Kidney (tissue), 14 donors: Measurements from ENCODE around the gene MARCO. TPM values are rescaled to one million over a fixed set of nuclear protein-coding genes. Genes with fewer than 3 reads are reported as not detected.

Source experiments
- DNase-seq, 5 donors: peaks; one replicate each; pipeline ENCODE4 v3.0.0-alpha.2; 2013 to 2020
- FAIRE-seq: peaks from 2 replicates; lab custom pipeline; 2012; peaks lifted over from hg19 to GRCh38; lab: Jason Lieb, UNC
- H3K27ac ChIP-seq, 2 donors: one replicate each; pipeline ENCODE4 v1.7.0; 2013; ENCODE audit warnings: low read depth in 2 of 2, low read length in 2 of 2, inconsistent platforms in 1 of 2
- H3K27me3 ChIP-seq: one replicate; pipeline ENCODE4 v1.7.1; 2013; ENCODE audit warnings: low read length, inconsistent platforms; ENCODE audit not compliant: control insufficient read depth, insufficient read depth
- H3K36me3 ChIP-seq, 3 donors: one replicate each; pipeline versions ENCODE4 v1.7.0 to v1.7.1; 2013; ENCODE audit warnings: low read length in 3 of 3, control low read depth in 1 of 3, inconsistent platforms in 1 of 3; ENCODE audit not compliant: insufficient read depth in 3 of 3, control insufficient read depth in 2 of 3
- H3K4me1 ChIP-seq, 3 donors: one replicate each; pipeline versions ENCODE4 v1.7.0 to v1.7.1; 2013; ENCODE audit warnings: low read length in 3 of 3, inconsistent platforms in 1 of 3, low read depth in 1 of 3; ENCODE audit not compliant: control insufficient read depth in 2 of 3, insufficient read depth in 2 of 3
- H3K4me3 ChIP-seq, 3 donors: one replicate each; pipeline versions ENCODE4 v1.7.0 to v1.8.1; 2013; ENCODE audit warnings: low read length in 3 of 3, control low read depth in 1 of 3, inconsistent platforms in 1 of 3
- H3K9ac ChIP-seq, 3 donors: one replicate each; pipeline versions ENCODE4 v1.7.0 to v1.7.1; 2013; ENCODE audit warnings: low read length in 3 of 3, control low read depth in 1 of 3, inconsistent platforms in 1 of 3
- H3K9me3 ChIP-seq, 3 donors: one replicate each; pipeline versions ENCODE4 v1.7.0 to v1.7.1; 2013; ENCODE audit warnings: low read length in 3 of 3, control low read depth in 1 of 3, inconsistent platforms in 1 of 3; ENCODE audit not compliant: control insufficient read depth in 2 of 3, insufficient read depth in 1 of 3
- intact Hi-C: fragments of 100-400 bp; cut with DNase I; formaldehyde crosslinking; loops from one replicate; pipeline ENCODE4 v1.11.1; 2022
- polyA plus RNA-seq: library from polyadenylated mRNA; stranded (reverse); fragments of 350-450 nt; fragmentation: Illumina TruSeq; extraction: RNeasy Lipid Tissue Mini Kit (QIAGEN cat#74804); gene quantifications from one replicate; pipeline ENCODE4 v1.2.3, GENCODE V29; 2014; ENCODE audit warnings: low read depth, low replicate concordance; ENCODE audit not compliant: insufficient read depth
- total RNA-seq: library from RNA; stranded (reverse); fragmentation: NEBNext Ultra II Directional; extraction: Animal tissue kit (Norgen Biotek cat#: 25700); gene quantifications from one replicate; pipeline ENCODE4 v1.2.1, GENCODE V29; 2021
- TF ChIP-seq, protein P1 (sequence below): IDR thresholded peaks from 3 replicates; pipeline ENCODE4 v1.5.1; 2012; ENCODE audit warnings: mild to moderate bottlenecking, moderate library complexity, borderline replicate concordance; ENCODE audit not compliant: insufficient read depth; ENCODE audit errors: extremely low read depth
- donor health status: control.
- donor health status: control.
- donor health status: control.
- donor health status: control.
- donor health status: control.
- donor health status: DM: yes; HTN: yes; CAD: no.
- donor health status: Normal renal cell carcinoma (clear cell type).

MARCO gene
- total and polyA plus RNA-seq, 2 donors from 2014 or later = 0.65 to 4.6 TPM

GRCh38 chr2:118906186-118906585 lies 35.8 kb upstream of the MARCO start:
- no peaks in the 10 kb centered on the region for H3K36me3 ChIP-seq
- FAIRE-seq (no peak), DNase-seq (no peak)
- no peak overlapping the region for H3K4me3 ChIP-seq
- H3K9me3 ChIP-seq = no peaks in the 10 kb centered on the region
- TF ChIP-seq, protein P1, sequence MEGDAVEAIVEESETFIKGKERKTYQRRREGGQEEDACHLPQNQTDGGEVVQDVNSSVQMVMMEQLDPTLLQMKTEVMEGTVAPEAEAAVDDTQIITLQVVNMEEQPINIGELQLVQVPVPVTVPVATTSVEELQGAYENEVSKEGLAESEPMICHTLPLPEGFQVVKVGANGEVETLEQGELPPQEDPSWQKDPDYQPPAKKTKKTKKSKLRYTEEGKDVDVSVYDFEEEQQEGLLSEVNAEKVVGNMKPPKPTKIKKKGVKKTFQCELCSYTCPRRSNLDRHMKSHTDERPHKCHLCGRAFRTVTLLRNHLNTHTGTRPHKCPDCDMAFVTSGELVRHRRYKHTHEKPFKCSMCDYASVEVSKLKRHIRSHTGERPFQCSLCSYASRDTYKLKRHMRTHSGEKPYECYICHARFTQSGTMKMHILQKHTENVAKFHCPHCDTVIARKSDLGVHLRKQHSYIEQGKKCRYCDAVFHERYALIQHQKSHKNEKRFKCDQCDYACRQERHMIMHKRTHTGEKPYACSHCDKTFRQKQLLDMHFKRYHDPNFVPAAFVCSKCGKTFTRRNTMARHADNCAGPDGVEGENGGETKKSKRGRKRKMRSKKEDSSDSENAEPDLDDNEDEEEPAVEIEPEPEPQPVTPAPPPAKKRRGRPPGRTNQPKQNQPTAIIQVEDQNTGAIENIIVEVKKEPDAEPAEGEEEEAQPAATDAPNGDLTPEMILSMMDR = no peak
- no peak overlapping the region for H3K27ac ChIP-seq
- H3K27me3 ChIP-seq = no peaks in the 10 kb centered on the region
- no peaks in the 10 kb centered on the region for H3K4me1 ChIP-seq
- no peak overlapping the region for H3K9ac ChIP-seq
- intact Hi-C loops = no loop called here

GRCh38 chr2:118907759-118908158 lies 34.2 kb upstream of the MARCO start:
- FAIRE-seq = no peak

DNA sequence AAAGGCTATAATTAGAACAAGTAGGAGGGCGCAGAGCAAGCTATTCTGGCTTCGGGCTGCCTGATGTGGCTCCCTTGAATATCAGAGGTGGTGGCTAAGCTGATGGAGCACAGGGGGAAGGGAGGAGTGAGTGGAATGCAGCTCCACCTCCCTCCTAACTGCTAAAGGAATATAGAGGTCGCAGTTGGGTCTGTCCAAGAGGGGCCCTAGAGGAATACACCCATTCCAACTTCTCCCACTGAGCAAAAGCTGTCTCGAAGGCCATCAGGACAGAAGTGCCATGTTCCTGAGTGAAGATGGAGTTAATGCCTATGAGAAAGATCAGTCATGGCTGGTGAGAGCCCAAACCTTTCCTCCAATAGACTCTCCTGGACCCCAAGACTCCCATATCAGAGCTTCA lies 32.8 kb upstream of the MARCO start:
- FAIRE-seq (no peak), DNase-seq (no peak)
- no peak overlapping the region for H3K27ac ChIP-seq
- no peaks in the 10 kb centered on the region for H3K4me1 ChIP-seq
- H3K27me3 ChIP-seq = no peaks in the 10 kb centered on the region
- no peaks in the 10 kb centered on the region for H3K9me3 ChIP-seq
- no peak overlapping the region for H3K9ac ChIP-seq
- intact Hi-C loops = no loop called here
- TF ChIP-seq, protein P1 = no peak
- no peak overlapping the region for H3K4me3 ChIP-seq
- no peaks in the 10 kb centered on the region for H3K36me3 ChIP-seq

More at GRCh38 chr2:118907759-118908158, 34.2 kb upstream of the MARCO start:
- intact Hi-C loops = no loop called here
- TF ChIP-seq, protein P1 = no peak
- Histone ChIP-seq H3K4me1 (no peaks in the 10 kb centered on the region), H3K27ac (no peak overlapping the region), H3K27me3 (no peaks in the 10 kb centered on the region), H3K9ac (no peak overlapping the region), H3K4me3 (no peak overlapping the region), H3K36me3 (no peaks in the 10 kb centered on the region), H3K9me3 (no peaks in the 10 kb centered on the region)
- DNase-seq = no peak

DNA sequence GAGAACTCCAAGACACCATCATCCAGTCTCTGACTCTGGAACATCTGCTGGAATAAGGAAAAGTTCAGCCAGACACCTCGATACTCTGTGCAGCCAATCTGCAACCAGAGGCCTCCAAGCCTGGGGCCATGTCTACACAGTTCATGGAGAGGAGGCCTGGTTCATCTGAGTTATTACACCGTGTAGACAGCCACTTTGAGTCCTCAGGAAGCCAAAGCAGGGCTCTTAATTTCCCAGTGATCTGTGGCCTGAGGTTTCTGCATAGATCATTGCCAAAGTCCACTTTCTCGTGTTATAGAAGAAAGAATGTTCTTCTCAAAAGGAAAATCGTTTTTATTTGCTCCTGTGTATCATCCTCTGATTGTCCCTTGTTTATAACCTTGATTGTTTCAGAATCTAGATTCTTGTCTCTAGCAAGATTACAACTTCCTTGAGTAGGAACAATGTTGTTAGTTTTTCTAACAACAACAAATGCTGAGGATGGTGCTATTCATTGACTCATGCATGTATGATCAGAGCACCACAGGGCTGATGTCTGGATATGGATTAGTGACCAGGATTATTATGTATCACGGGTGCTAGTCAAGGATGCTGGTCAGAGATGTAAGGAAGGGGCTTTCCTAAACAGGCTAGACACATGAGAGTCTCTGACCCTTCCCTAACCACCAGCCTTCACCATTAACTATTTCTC lies 30.7 kb upstream of the MARCO start:
- Histone ChIP-seq H3K36me3 (no peaks in the 10 kb centered on the region), H3K4me3 (no peak overlapping the region), H3K9ac (no peak overlapping the region), H3K27ac (no peak overlapping the region), H3K27me3 (no peaks in the 10 kb centered on the region), H3K4me1 (no peaks in the 10 kb centered on the region), H3K9me3 (no peaks in the 10 kb centered on the region)
- FAIRE-seq (no peak), DNase-seq (no peak)
- intact Hi-C loops = no loop called here
- TF ChIP-seq, protein P1 = no peak
